ENCODE measurements around the gene ARHGEF28.

Gene ARHGEF28

GRCh38 chr5:73726071-73726470 lies 100.1 kb downstream of the ARHGEF28 start:
- H4K8ac ChIP-seq (ENCODE audit: low read depth, low read length), result no peak overlapping the region
- H3K27ac ChIP-seq (ENCODE audit: low read depth, low read length), result no peak overlapping the region
- DNase-seq, result no peak
- no peak overlapping the region for H3K23ac ChIP-seq (ENCODE audit: low read length)
- no peaks in the 10 kb centered on the region for H3K9me3 ChIP-seq (ENCODE audit: insufficient read depth, low read depth, low read length)
- H2AK5ac ChIP-seq (ENCODE audit: low read length), result no peak overlapping the region
- no peak overlapping the region for H4K12ac ChIP-seq (ENCODE audit: low read depth, low read length)
- H2AFZ ChIP-seq (ENCODE audit: insufficient read depth, low read length, poor library complexity), result no peak overlapping the region
- no peak overlapping the region for H3K9ac ChIP-seq (ENCODE audit: low read length)
- H2BK5ac ChIP-seq (ENCODE audit: low read depth, low read length, poor library complexity), result no peak overlapping the region
- no peak overlapping the region for H3K4ac ChIP-seq (ENCODE audit: low read depth, low read length)
- no peak overlapping the region for H3K4me2 ChIP-seq (ENCODE audit: low read length)
- H3K14ac ChIP-seq (ENCODE audit: low read length), result no peak overlapping the region
- no peak overlapping the region for H3K4me3 ChIP-seq (ENCODE audit: low read depth, low read length)
- H4K91ac ChIP-seq (ENCODE audit: low read depth, low read length), result no peak overlapping the region
- no peaks in the 10 kb centered on the region for H3K79me2 ChIP-seq (ENCODE audit: control insufficient read depth, insufficient read depth, low read length, poor library complexity)
- H2BK120ac ChIP-seq (ENCODE audit: insufficient read depth, low read length, poor library complexity), result no peak overlapping the region
- H3K4me1 ChIP-seq (ENCODE audit: control insufficient read depth in 1 of 2, insufficient read depth in 2 of 2, low read length in 2 of 2), result no peaks in the 10 kb centered on the region
- no peak overlapping the region for H2BK12ac ChIP-seq (ENCODE audit: low read length)
- no peaks in the 10 kb centered on the region for H3K27me3 ChIP-seq (ENCODE audit: insufficient read depth, low read length)
- no peaks in the 10 kb centered on the region for H3K79me1 ChIP-seq (ENCODE audit: low read length)
- H3K36me3 ChIP-seq (ENCODE audit: control insufficient read depth in 1 of 2, insufficient read depth in 2 of 2, low read length in 2 of 2), result no peaks in the 10 kb centered on the region
- H3K18ac ChIP-seq (ENCODE audit: low read length), result no peak overlapping the region

DNA sequence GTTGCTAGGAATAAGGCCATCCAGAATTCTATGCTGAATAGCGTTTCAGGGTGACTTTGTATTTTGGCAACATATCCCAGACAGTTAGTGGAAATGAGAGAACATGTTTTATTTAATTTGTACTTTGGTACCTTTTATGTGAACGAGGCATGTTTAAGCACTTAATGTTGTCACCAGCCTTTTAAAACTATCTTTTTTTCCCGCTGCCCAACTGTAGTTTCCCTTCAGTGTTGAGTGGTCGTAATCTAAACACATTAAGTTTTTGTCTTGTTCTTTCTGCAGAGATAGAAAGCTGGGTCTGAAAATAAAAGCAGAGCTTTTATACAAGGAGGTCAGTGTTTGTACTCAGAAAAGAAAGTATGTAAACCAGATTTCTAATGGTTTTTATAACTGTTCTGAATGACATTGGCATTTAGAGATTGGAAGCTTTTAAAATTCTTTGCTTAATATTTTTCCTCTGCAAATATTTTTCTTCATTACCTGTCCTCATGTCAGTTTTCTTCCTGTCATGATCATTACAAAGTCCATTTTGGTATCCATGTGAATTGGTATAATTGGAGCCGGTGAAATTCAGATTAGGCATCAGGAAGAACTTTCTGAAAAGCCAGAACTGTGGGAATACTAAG lies 100.7 kb downstream of the ARHGEF28 start:
- WGBS (ENCODE audit: extremely low coverage, insufficient coverage, insufficient read length), result no CpG with 5 or more reads among the region's 5 CpGs
- H3K36me3 ChIP-seq (ENCODE audit: control insufficient read depth in 1 of 2, insufficient read depth in 2 of 2, low read length in 2 of 2), result no peaks in the 10 kb centered on the region
- H4K91ac ChIP-seq (ENCODE audit: low read depth, low read length), result no peak overlapping the region
- no peak overlapping the region for H3K4me2 ChIP-seq (ENCODE audit: low read length)
- H2AK5ac ChIP-seq (ENCODE audit: low read length), result no peak overlapping the region
- no peak overlapping the region for H3K27ac ChIP-seq (ENCODE audit: low read depth, low read length)
- no peak overlapping the region for H3K4ac ChIP-seq (ENCODE audit: low read depth, low read length)
- no peaks in the 10 kb centered on the region for H3K27me3 ChIP-seq (ENCODE audit: insufficient read depth, low read length)
- H3K4me1 ChIP-seq (ENCODE audit: control insufficient read depth in 1 of 2, insufficient read depth in 2 of 2, low read length in 2 of 2), result no peaks in the 10 kb centered on the region
- no peaks in the 10 kb centered on the region for H3K9me3 ChIP-seq (ENCODE audit: insufficient read depth, low read depth, low read length)
- no peak overlapping the region for H3K18ac ChIP-seq (ENCODE audit: low read length)
- H2AFZ ChIP-seq (ENCODE audit: insufficient read depth, low read length, poor library complexity), result no peak overlapping the region
- no peak overlapping the region for H3K9ac ChIP-seq (ENCODE audit: low read length)
- H3K14ac ChIP-seq (ENCODE audit: low read length), result no peak overlapping the region
- H4K12ac ChIP-seq (ENCODE audit: low read depth, low read length), result no peak overlapping the region
- no peak overlapping the region for H2BK5ac ChIP-seq (ENCODE audit: low read depth, low read length, poor library complexity)
- DNase-seq, result no peak
- H4K8ac ChIP-seq (ENCODE audit: low read depth, low read length), result no peak overlapping the region
- no peak overlapping the region for H2BK120ac ChIP-seq (ENCODE audit: insufficient read depth, low read length, poor library complexity)
- no peaks in the 10 kb centered on the region for H3K79me1 ChIP-seq (ENCODE audit: low read length)
- H3K79me2 ChIP-seq (ENCODE audit: control insufficient read depth, insufficient read depth, low read length, poor library complexity), result no peaks in the 10 kb centered on the region
- no peak overlapping the region for H3K23ac ChIP-seq (ENCODE audit: low read length)
- no peak overlapping the region for H2BK12ac ChIP-seq (ENCODE audit: low read length)
- H3K4me3 ChIP-seq (ENCODE audit: low read depth, low read length), result no peak overlapping the region

GRCh38 chr5:73727470-73727869 lies 101.5 kb downstream of the ARHGEF28 start:
- no peak overlapping the region for H3K9ac ChIP-seq (ENCODE audit: low read length)
- H2BK12ac ChIP-seq (ENCODE audit: low read length), result no peak overlapping the region
- no CpG with 5 or more reads among the region's 1 CpG for WGBS (ENCODE audit: extremely low coverage, insufficient coverage, insufficient read length)
- no peaks in the 10 kb centered on the region for H3K79me2 ChIP-seq (ENCODE audit: control insufficient read depth, insufficient read depth, low read length, poor library complexity)
- no peak overlapping the region for H3K27ac ChIP-seq (ENCODE audit: low read depth, low read length)
- no peak for DNase-seq
- no peak overlapping the region for H4K91ac ChIP-seq (ENCODE audit: low read depth, low read length)
- H2AFZ ChIP-seq (ENCODE audit: insufficient read depth, low read length, poor library complexity), result no peak overlapping the region
- H4K8ac ChIP-seq (ENCODE audit: low read depth, low read length), result no peak overlapping the region
- H2AK5ac ChIP-seq (ENCODE audit: low read length), result no peak overlapping the region
- no peaks in the 10 kb centered on the region for H3K79me1 ChIP-seq (ENCODE audit: low read length)
- H4K12ac ChIP-seq (ENCODE audit: low read depth, low read length), result no peak overlapping the region
- H3K4me2 ChIP-seq (ENCODE audit: low read length), result no peak overlapping the region
- H3K4ac ChIP-seq (ENCODE audit: low read depth, low read length), result no peak overlapping the region
- H3K4me1 ChIP-seq (ENCODE audit: control insufficient read depth in 1 of 2, insufficient read depth in 2 of 2, low read length in 2 of 2), result no peaks in the 10 kb centered on the region
- no peaks in the 10 kb centered on the region for H3K27me3 ChIP-seq (ENCODE audit: insufficient read depth, low read length)
- no peaks in the 10 kb centered on the region for H3K36me3 ChIP-seq (ENCODE audit: control insufficient read depth in 1 of 2, insufficient read depth in 2 of 2, low read length in 2 of 2)
- H3K18ac ChIP-seq (ENCODE audit: low read length), result no peak overlapping the region
- H3K4me3 ChIP-seq (ENCODE audit: low read depth, low read length), result no peak overlapping the region
- H3K9me3 ChIP-seq (ENCODE audit: insufficient read depth, low read depth, low read length), result no peaks in the 10 kb centered on the region
- no peak overlapping the region for H2BK5ac ChIP-seq (ENCODE audit: low read depth, low read length, poor library complexity)
- H3K23ac ChIP-seq (ENCODE audit: low read length), result no peak overlapping the region
- no peak overlapping the region for H2BK120ac ChIP-seq (ENCODE audit: insufficient read depth, low read length, poor library complexity)
- no peak overlapping the region for H3K14ac ChIP-seq (ENCODE audit: low read length)

DNA sequence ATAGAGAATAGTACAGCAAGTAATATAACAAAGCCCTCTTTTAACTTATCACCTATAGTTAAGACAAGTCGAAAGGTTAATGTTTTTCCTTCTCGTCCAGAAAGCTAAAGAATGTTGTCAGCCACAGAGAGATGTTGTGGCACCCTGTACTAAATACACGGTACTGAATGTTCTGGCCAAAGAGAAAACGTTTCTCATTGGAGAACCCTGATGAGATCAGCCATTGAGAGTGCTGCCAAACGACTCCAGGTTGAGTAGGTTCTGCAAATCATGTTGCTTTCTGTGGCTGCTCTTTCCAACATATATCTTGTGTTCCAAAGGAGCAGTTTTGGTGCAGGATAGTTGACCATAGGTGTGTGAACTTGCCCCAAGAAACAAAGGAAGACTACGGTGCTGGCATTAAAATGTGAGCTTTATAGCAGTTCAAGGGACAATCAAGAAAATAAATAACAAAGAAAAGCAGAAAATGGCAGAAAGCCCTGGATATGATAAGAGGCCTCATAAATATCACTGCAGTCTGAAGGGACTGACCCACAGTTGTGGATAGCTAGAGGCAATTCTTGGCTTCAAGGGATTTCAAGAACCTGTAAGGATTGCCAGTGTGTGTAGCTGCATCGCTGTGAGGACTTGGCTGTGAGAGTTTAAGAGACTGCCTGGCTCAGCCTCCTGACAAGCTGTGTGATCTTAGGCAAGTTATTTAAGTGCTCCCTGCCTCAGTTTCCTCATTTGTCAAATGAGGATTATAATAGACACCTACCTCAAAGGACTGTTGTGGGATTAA lies 102.7 kb downstream of the ARHGEF28 start:
- Histone ChIP-seq H4K91ac (ENCODE audit: low read depth, low read length) (no peak overlapping the region), H3K4me1 (ENCODE audit: control insufficient read depth in 1 of 2, insufficient read depth in 2 of 2, low read length in 2 of 2) (no peaks in the 10 kb centered on the region), H2BK5ac (ENCODE audit: low read depth, low read length, poor library complexity) (no peak overlapping the region), H2BK120ac (ENCODE audit: insufficient read depth, low read length, poor library complexity) (no peak overlapping the region), H3K23ac (ENCODE audit: low read length) (no peak overlapping the region), H2AFZ (ENCODE audit: insufficient read depth, low read length, poor library complexity) (no peak overlapping the region), H2AK5ac (ENCODE audit: low read length) (no peak overlapping the region), H3K4me3 (ENCODE audit: low read depth, low read length) (no peak overlapping the region), H3K9ac (ENCODE audit: low read length) (no peak overlapping the region), H3K18ac (ENCODE audit: low read length) (no peak overlapping the region), H3K4me2 (ENCODE audit: low read length) (no peak overlapping the region), H3K27ac (ENCODE audit: low read depth, low read length) (no peak overlapping the region), H3K27me3 (ENCODE audit: insufficient read depth, low read length) (no peaks in the 10 kb centered on the region), H3K9me3 (ENCODE audit: insufficient read depth, low read depth, low read length) (no peaks in the 10 kb centered on the region), H3K36me3 (ENCODE audit: control insufficient read depth in 1 of 2, insufficient read depth in 2 of 2, low read length in 2 of 2) (no peaks in the 10 kb centered on the region), H3K4ac (ENCODE audit: low read depth, low read length) (no peak overlapping the region), H2BK12ac (ENCODE audit: low read length) (no peak overlapping the region), H3K79me2 (ENCODE audit: control insufficient read depth, insufficient read depth, low read length, poor library complexity) (no peaks in the 10 kb centered on the region), H3K14ac (ENCODE audit: low read length) (no peak overlapping the region), H4K8ac (ENCODE audit: low read depth, low read length) (no peak overlapping the region), H3K79me1 (ENCODE audit: low read length) (no peaks in the 10 kb centered on the region), H4K12ac (ENCODE audit: low read depth, low read length) (no peak overlapping the region)
- no CpG with 5 or more reads among the region's 7 CpGs for WGBS (ENCODE audit: extremely low coverage, insufficient coverage, insufficient read length)
- DNase-seq, result no peak

All from trophoblast cell (in vitro differentiated cells and primary cell).